Measurements from ENCODE around the gene ZBTB7A. TPM values are rescaled to one million over a fixed set of nuclear protein-coding genes. Genes with fewer than 3 reads are reported as not detected.

Gene ZBTB7A
- total RNA-seq, 1 experiment from 2014 or later: 7.2 TPM

- Histone ChIP-seq H3K9me3 (ENCODE audit: low read length) (no peaks in the 10 kb centered on the region), H3K4me2 (ENCODE audit: low read depth, low read length, poor library complexity, severe bottlenecking) (no peak overlapping the region), H3K4me3 (ENCODE audit: low read length) (no peak overlapping the region), H3K9me2 (replicated peaks; ENCODE audit: insufficient read depth, low read length) (no peaks in the 10 kb centered on the region), H3K4me1 (ENCODE audit: low read length) (peaks cover 37% of the 10 kb centered on the region), H3K36me3 (ENCODE audit: insufficient read depth, low read length) (peaks cover 6% of the 10 kb centered on the region; the same call in 1 of the 2 replicates), H3K27me3 (ENCODE audit: low read length) (no peaks in the 10 kb centered on the region), H3K79me2 (ENCODE audit: low read length) (peaks cover 91% of the 10 kb centered on the region), H3K27ac (ENCODE audit: low read length) (no peak overlapping the region), H4K20me1 (ENCODE audit: insufficient read depth, low read depth, low read length) (peaks cover 78% of the 10 kb centered on the region), H3K9ac (ENCODE audit: low read length) (no peak overlapping the region), H2AFZ (ENCODE audit: low read length) (no peak overlapping the region)
- peak; percentile 42 for DNase-seq
Measured at GRCh38 chr19:4057931-4058692, 8.6 kb downstream of the ZBTB7A start.

GRCh38 chr19:4055209-4055552, 11.5 kb downstream of the ZBTB7A start:
- Histone ChIP-seq H3K27me3 (ENCODE audit: low read length) (no peaks in the 10 kb centered on the region), H3K27ac (ENCODE audit: low read length) (no peak overlapping the region), H3K4me1 (ENCODE audit: low read length) (peaks cover 8% of the 10 kb centered on the region), H3K79me2 (ENCODE audit: low read length) (peaks cover 88% of the 10 kb centered on the region), H3K4me2 (ENCODE audit: low read depth, low read length, poor library complexity, severe bottlenecking) (no peak overlapping the region), H3K9ac (ENCODE audit: low read length) (no peak overlapping the region), H3K4me3 (ENCODE audit: low read length) (no peak overlapping the region), H3K36me3 (ENCODE audit: insufficient read depth, low read length) (peaks cover 13% of the 10 kb centered on the region; the same call in 1 of the 2 replicates), H3K9me2 (replicated peaks; ENCODE audit: insufficient read depth, low read length) (no peaks in the 10 kb centered on the region), H2AFZ (ENCODE audit: low read length) (no peak overlapping the region), H3K9me3 (ENCODE audit: low read length) (no peaks in the 10 kb centered on the region), H4K20me1 (ENCODE audit: insufficient read depth, low read depth, low read length) (peaks cover 73% of the 10 kb centered on the region)
- no peak for DNase-seq

- peaks cover 13% of the 10 kb centered on the region; the same call in 1 of the 2 replicates for H3K36me3 ChIP-seq (ENCODE audit: insufficient read depth, low read length)
- no peaks in the 10 kb centered on the region for H3K9me2 ChIP-seq (replicated peaks; ENCODE audit: insufficient read depth, low read length)
- H4K20me1 ChIP-seq (ENCODE audit: insufficient read depth, low read depth, low read length): peaks cover 71% of the 10 kb centered on the region
- H3K4me1 ChIP-seq (ENCODE audit: low read length): peaks cover 2% of the 10 kb centered on the region
- H3K27ac ChIP-seq (ENCODE audit: low read length): no peak overlapping the region
- H3K9me3 ChIP-seq (ENCODE audit: low read length): no peaks in the 10 kb centered on the region
- no peak overlapping the region for H3K4me2 ChIP-seq (ENCODE audit: low read depth, low read length, poor library complexity, severe bottlenecking)
- no peaks in the 10 kb centered on the region for H3K27me3 ChIP-seq (ENCODE audit: low read length)
- no peak overlapping the region for H3K4me3 ChIP-seq (ENCODE audit: low read length)
- DNase-seq: no peak
- H3K9ac ChIP-seq (ENCODE audit: low read length): no peak overlapping the region
- no peak overlapping the region for H2AFZ ChIP-seq (ENCODE audit: low read length)
- H3K79me2 ChIP-seq (ENCODE audit: low read length): peaks cover 87% of the 10 kb centered on the region
Measured at GRCh38 chr19:4054441-4055208, 12.1 kb downstream of the ZBTB7A start.

GRCh38 chr19:4053423-4054324, 13.0 kb downstream of the ZBTB7A start:
- Histone ChIP-seq H3K9ac (ENCODE audit: low read length) (no peak overlapping the region), H3K9me3 (ENCODE audit: low read length) (no peaks in the 10 kb centered on the region), H3K9me2 (replicated peaks; ENCODE audit: insufficient read depth, low read length) (no peaks in the 10 kb centered on the region), H3K4me1 (ENCODE audit: low read length) (no peaks in the 10 kb centered on the region), H3K36me3 (ENCODE audit: insufficient read depth, low read length) (peaks cover 13% of the 10 kb centered on the region; the same call in 1 of the 2 replicates), H3K4me3 (ENCODE audit: low read length) (no peak overlapping the region), H3K27ac (ENCODE audit: low read length) (no peak overlapping the region), H3K4me2 (ENCODE audit: low read depth, low read length, poor library complexity, severe bottlenecking) (no peak overlapping the region), H2AFZ (ENCODE audit: low read length) (no peak overlapping the region), H3K27me3 (ENCODE audit: low read length) (no peaks in the 10 kb centered on the region), H3K79me2 (ENCODE audit: low read length) (peaks cover 84% of the 10 kb centered on the region), H4K20me1 (ENCODE audit: insufficient read depth, low read depth, low read length) (peaks cover 67% of the 10 kb centered on the region)
- DNase-seq: no peak

GRCh38 chr19:4052993-4053422, 13.7 kb downstream of the ZBTB7A start:
- no peaks in the 10 kb centered on the region for H3K4me1 ChIP-seq (ENCODE audit: low read length)
- H3K9ac ChIP-seq (ENCODE audit: low read length): no peak overlapping the region
- no peak overlapping the region for H3K4me2 ChIP-seq (ENCODE audit: low read depth, low read length, poor library complexity, severe bottlenecking)
- no peak overlapping the region for H3K4me3 ChIP-seq (ENCODE audit: low read length)
- peaks cover 84% of the 10 kb centered on the region for H3K79me2 ChIP-seq (ENCODE audit: low read length)
- H3K9me3 ChIP-seq (ENCODE audit: low read length): no peaks in the 10 kb centered on the region
- H4K20me1 ChIP-seq (ENCODE audit: insufficient read depth, low read depth, low read length): peaks cover 67% of the 10 kb centered on the region
- no peak for DNase-seq
- H3K36me3 ChIP-seq (ENCODE audit: insufficient read depth, low read length): peaks cover 13% of the 10 kb centered on the region; the same call in 1 of the 2 replicates
- H3K9me2 ChIP-seq (replicated peaks; ENCODE audit: insufficient read depth, low read length): no peaks in the 10 kb centered on the region
- no peak overlapping the region for H3K27ac ChIP-seq (ENCODE audit: low read length)
- no peaks in the 10 kb centered on the region for H3K27me3 ChIP-seq (ENCODE audit: low read length)
- no peak overlapping the region for H2AFZ ChIP-seq (ENCODE audit: low read length)

GRCh38 chr19:4052114-4052992, 14.3 kb downstream of the ZBTB7A start:
- H3K9ac ChIP-seq (ENCODE audit: low read length): no peak overlapping the region
- H3K79me2 ChIP-seq (ENCODE audit: low read length): peaks cover 79% of the 10 kb centered on the region
- no peaks in the 10 kb centered on the region for H3K4me1 ChIP-seq (ENCODE audit: low read length)
- no peak overlapping the region for H3K27ac ChIP-seq (ENCODE audit: low read length)
- no peak overlapping the region for H2AFZ ChIP-seq (ENCODE audit: low read length)
- H3K4me3 ChIP-seq (ENCODE audit: low read length): no peak overlapping the region
- DNase-seq: no peak
- H3K27me3 ChIP-seq (ENCODE audit: low read length): no peaks in the 10 kb centered on the region
- H3K9me3 ChIP-seq (ENCODE audit: low read length): no peaks in the 10 kb centered on the region
- H3K4me2 ChIP-seq (ENCODE audit: low read depth, low read length, poor library complexity, severe bottlenecking): no peak overlapping the region
- no peaks in the 10 kb centered on the region for H3K9me2 ChIP-seq (replicated peaks; ENCODE audit: insufficient read depth, low read length)
- H4K20me1 ChIP-seq (ENCODE audit: insufficient read depth, low read depth, low read length): peaks cover 64% of the 10 kb centered on the region
- H3K36me3 ChIP-seq (ENCODE audit: insufficient read depth, low read length): peaks cover 13% of the 10 kb centered on the region; the same call in 1 of the 2 replicates

GRCh38 chr19:4051175-4052101, 15.3 kb downstream of the ZBTB7A start:
- DNase-seq: no peak
- Histone ChIP-seq H3K79me2 (ENCODE audit: low read length) (peaks cover 77% of the 10 kb centered on the region), H3K9me3 (ENCODE audit: low read length) (no peaks in the 10 kb centered on the region), H3K9me2 (replicated peaks; ENCODE audit: insufficient read depth, low read length) (no peaks in the 10 kb centered on the region), H3K27ac (ENCODE audit: low read length) (no peak overlapping the region), H3K4me3 (ENCODE audit: low read length) (no peak overlapping the region), H2AFZ (ENCODE audit: low read length) (no peak overlapping the region), H3K9ac (ENCODE audit: low read length) (no peak overlapping the region), H3K36me3 (ENCODE audit: insufficient read depth, low read length) (peaks cover 13% of the 10 kb centered on the region; the same call in 1 of the 2 replicates), H3K4me1 (ENCODE audit: low read length) (peaks cover 5% of the 10 kb centered on the region), H4K20me1 (ENCODE audit: insufficient read depth, low read depth, low read length) (peaks cover 67% of the 10 kb centered on the region), H3K4me2 (ENCODE audit: low read depth, low read length, poor library complexity, severe bottlenecking) (no peak overlapping the region), H3K27me3 (ENCODE audit: low read length) (no peaks in the 10 kb centered on the region)

Data from Karpas-422 (cell line).